ENCODE measurements around the gene POLR3H. TPM values are rescaled to one million over a fixed set of nuclear protein-coding genes. Genes with fewer than 3 reads are reported as not detected.
"Not testable (repeated sequence)": the region's sequence is repeated elsewhere in the genome, so short reads cannot be mapped to it uniquely, and the experiment has no call there.

Gene POLR3H
- total and polyA plus RNA-seq, 2 experiments from 2014 or later: 19.0 to 26.5 TPM

- peak; percentile 47 for DNase-seq (ENCODE audit: low spot score)
- H3K36me3 Mint-ChIP-seq (ENCODE audit: low read depth): no peaks in the 10 kb centered on the region
- H3K4me3 Mint-ChIP-seq: peak overlapping the region; percentile 53
- no peak overlapping the region for H3K27ac Mint-ChIP-seq
- peaks cover 45% of the 10 kb centered on the region for H3K4me1 Mint-ChIP-seq
- no peaks in the 10 kb centered on the region for H3K79me2 ChIP-seq (replicated peaks; ENCODE audit: insufficient read depth)
- no peaks in the 10 kb centered on the region for H3K36me3 ChIP-seq (ENCODE audit: insufficient read depth)
- no peaks in the 10 kb centered on the region for H4K20me1 ChIP-seq (replicated peaks; ENCODE audit: insufficient read depth)
- H3F3A ChIP-seq (replicated peaks; ENCODE audit: low read depth): no peaks in the 10 kb centered on the region
- H3K27ac ChIP-seq (ENCODE audit: low read depth): no peak overlapping the region
- H3K4me3 ChIP-seq: peak overlapping the region; percentile 41; the same call in 1 of the 2 replicates
- no peaks in the 10 kb centered on the region for H3K9me3 Mint-ChIP-seq
- ATAC-seq: peak; percentile 41
- H2AFZ ChIP-seq: peak overlapping the region; percentile 91
- peaks cover 26% of the 10 kb centered on the region for H3K4me1 ChIP-seq (ENCODE audit: insufficient read depth)
- H3K9me2 ChIP-seq (ENCODE audit: insufficient read depth): no peaks in the 10 kb centered on the region
- H3K27me3 Mint-ChIP-seq (ENCODE audit: insufficient read depth, low read depth, poor library complexity): peaks cover 22% of the 10 kb centered on the region
- TF ChIP-seq NANOG (IDR thresholded peaks at IDR 0.05; ENCODE audit: borderline replicate concordance): no peak
- TF ChIP-seq EZH2phosphoT487 (IDR thresholded peaks at IDR 0.05; ENCODE audit: unreplicated experiment): no peak
- TF ChIP-seq JUNB (IDR thresholded peaks at IDR 0.05; ENCODE audit: unreplicated experiment): no peak
- H3K4me2 ChIP-seq: peak overlapping the region; percentile 66; the same call in 1 of the 2 replicates
- H3K27me3 ChIP-seq (ENCODE audit: insufficient read depth): no peaks in the 10 kb centered on the region
These were observed 17.1 kb upstream of the POLR3H start for GRCh38 chr22:41561335-41561734.

GRCh38 chr22:41560095-41560471 is 15.8 kb upstream of the POLR3H start:
- H3K36me3 ChIP-seq (ENCODE audit: insufficient read depth): no peaks in the 10 kb centered on the region
- no peaks in the 10 kb centered on the region for H3K36me3 Mint-ChIP-seq (ENCODE audit: low read depth)
- H3K27me3 ChIP-seq (ENCODE audit: insufficient read depth): no peaks in the 10 kb centered on the region
- 0 out of 2 replicates have a peak overlapping the region, but pooled peaks have one; percentile 27 for H3K27ac Mint-ChIP-seq
- no peak overlapping the region for H3K4me3 ChIP-seq
- no peaks in the 10 kb centered on the region for H3F3A ChIP-seq (replicated peaks; ENCODE audit: low read depth)
- H3K27me3 Mint-ChIP-seq (ENCODE audit: insufficient read depth, low read depth, poor library complexity): peaks cover 22% of the 10 kb centered on the region
- ATAC-seq: peak; percentile 11
- DNase-seq (ENCODE audit: low spot score): no peak
- no peaks in the 10 kb centered on the region for H3K79me2 ChIP-seq (replicated peaks; ENCODE audit: insufficient read depth)
- H3K27ac ChIP-seq (ENCODE audit: low read depth): no peak overlapping the region
- H3K4me1 Mint-ChIP-seq: peaks cover 47% of the 10 kb centered on the region
- H3K4me2 ChIP-seq: peak overlapping the region; percentile 66; the same call in 1 of the 2 replicates
- H3K9me3 Mint-ChIP-seq: no peaks in the 10 kb centered on the region
- peak overlapping the region; percentile 72 for H2AFZ ChIP-seq
- peak overlapping the region; percentile 53; the same call in 2 of the 3 replicates for H3K4me3 Mint-ChIP-seq
- peaks cover 26% of the 10 kb centered on the region for H3K4me1 ChIP-seq (ENCODE audit: insufficient read depth)
- TF ChIP-seq JUNB (IDR thresholded peaks at IDR 0.05; ENCODE audit: unreplicated experiment) (no peak), ZNF462 (CRISPR knock-in tag; IDR thresholded peaks at IDR 0.05) (no peak), ZNF114 (CRISPR knock-in tag; IDR thresholded peaks at IDR 0.05) (no peak), POLR2AphosphoS5 (IDR thresholded peaks at IDR 0.05; ENCODE audit: low read depth) (no peak), ETS1 (IDR thresholded peaks at IDR 0.05) (no peak), EZH2 (IDR thresholded peaks at IDR 0.05; ENCODE audit: low read depth, unreplicated experiment) (no peak), NANOG (IDR thresholded peaks at IDR 0.05; ENCODE audit: borderline replicate concordance) (no peak)
- no peaks in the 10 kb centered on the region for H4K20me1 ChIP-seq (replicated peaks; ENCODE audit: insufficient read depth)
- no peaks in the 10 kb centered on the region for H3K9me2 ChIP-seq (ENCODE audit: insufficient read depth)

GRCh38 chr22:41558241-41558630 is 14.0 kb upstream of the POLR3H start:
- H3K4me3 Mint-ChIP-seq; H3K9me2 ChIP-seq (ENCODE audit: insufficient read depth); H3K27ac Mint-ChIP-seq; H3K36me3 Mint-ChIP-seq (ENCODE audit: low read depth); H3F3A ChIP-seq (replicated peaks; ENCODE audit: low read depth); H3K27me3 ChIP-seq (ENCODE audit: insufficient read depth); H3K9me3 Mint-ChIP-seq; H3K4me3 ChIP-seq; H3K27ac ChIP-seq (ENCODE audit: low read depth); DNase-seq (ENCODE audit: low spot score); H3K4me2 ChIP-seq; H3K36me3 ChIP-seq (ENCODE audit: insufficient read depth); H3K79me2 ChIP-seq (replicated peaks; ENCODE audit: insufficient read depth); ATAC-seq; H4K20me1 ChIP-seq (replicated peaks; ENCODE audit: insufficient read depth): not testable (repeated sequence)
- peaks cover 26% of the 10 kb centered on the region for H3K4me1 ChIP-seq (ENCODE audit: insufficient read depth)
- Mint-ChIP-seq H3K27me3 (ENCODE audit: insufficient read depth, low read depth, poor library complexity) (peaks cover 22% of the 10 kb centered on the region), H3K4me1 (peaks cover 45% of the 10 kb centered on the region)
- peak overlapping the region; percentile 86; the same call in 1 of the 2 replicates for H2AFZ ChIP-seq
